Activated naive CD4-positive, alpha-beta T cell treated with anti-CD3 and anti-CD28 coated beads, Interleukin-2, amount 10 ng/mL, durations not matched to agents 7 days and 5 days (primary cell): ENCODE results near the gene DBNDD2.
A peak's percentile ranks its signal among the peaks of the same experiment; 100 is the strongest.

Experiments used
- CTCF ChIA-PET: fragments of 350-600 bp; sonication (Branson Sonifier 250); formaldehyde crosslinking; loops from one replicate; lab custom pipeline; 2021; ENCODE audit warnings: antibody characterized with exemption; lab: Charles Lee
- DNase-seq: peaks from one replicate; pipeline ENCODE4 v3.0.0-alpha.2; 2020
- H3K27ac Mint-ChIP-seq: one replicate; pipeline ENCODE4 v1.8.0; 2021; ENCODE audit warnings: mild to moderate bottlenecking, moderate library complexity, mixed read lengths
- H3K27me3 Mint-ChIP-seq: one replicate; pipeline ENCODE4 v1.8.0; 2021; ENCODE audit warnings: mild to moderate bottlenecking, mixed read lengths
- H3K36me3 Mint-ChIP-seq: one replicate; pipeline ENCODE4 v1.8.0; 2021; ENCODE audit warnings: mixed read lengths
- H3K4me1 Mint-ChIP-seq: one replicate; pipeline ENCODE4 v1.8.0; 2021; ENCODE audit warnings: mixed read lengths
- H3K4me3 Mint-ChIP-seq: one replicate; pipeline ENCODE4 v1.8.0; 2021; ENCODE audit warnings: mild to moderate bottlenecking, moderate library complexity, mixed read lengths
- H3K9me3 Mint-ChIP-seq: one replicate; pipeline ENCODE4 v1.8.0; 2021; ENCODE audit warnings: mixed read lengths

The DBNDD2 gene

GRCh38 chr20:45433316-45433715, 25.2 kb downstream of the DBNDD2 start:
- Mint-ChIP-seq H3K9me3 (no peaks in the 10 kb centered on the region), H3K4me3 (no peak overlapping the region), H3K36me3 (peaks cover 10% of the 10 kb centered on the region), H3K27me3 (peaks cover 7% of the 10 kb centered on the region), H3K27ac (no peak overlapping the region), H3K4me1 (peaks cover 35% of the 10 kb centered on the region)
- no peak for DNase-seq
- CTCF ChIA-PET = interaction anchor here (1.1 to 13.6 kb wide), 4 partner anchors 16 to 139 kb away, joined by 3 to 382 read pairs (median 36); partner anchors contain the start of gene SYS1

- H3K4me3 Mint-ChIP-seq = no peak overlapping the region
Measured at GRCh38 chr20:45433976-45434375, 25.9 kb downstream of the DBNDD2 start.

GRCh38 chr20:45436732-45437485, 28.8 kb downstream of the DBNDD2 start:
- Mint-ChIP-seq H3K4me1 (peaks cover 28% of the 10 kb centered on the region), H3K27ac (no peak overlapping the region), H3K9me3 (no peaks in the 10 kb centered on the region), H3K27me3 (peaks cover 7% of the 10 kb centered on the region), H3K36me3 (peaks cover 8% of the 10 kb centered on the region), H3K4me3 (peak overlapping the region; percentile 73)
- CTCF ChIA-PET = interaction anchor here (0.5 to 13.6 kb wide), 28 partner anchors 9 to 362 kb away, joined by 3 to 382 read pairs (median 6); partner anchors contain the start of genes PIGT, SDC4 and SYS1
- DNase-seq = peak; percentile 90

More at GRCh38 chr20:45433976-45434375, 25.9 kb downstream of the DBNDD2 start:
- peaks cover 35% of the 10 kb centered on the region for H3K4me1 Mint-ChIP-seq
- H3K9me3 Mint-ChIP-seq = no peaks in the 10 kb centered on the region
- CTCF ChIA-PET = interaction anchor here (1.0 to 13.6 kb wide), 4 partner anchors 18 to 140 kb away, joined by 3 to 382 read pairs (median 36); partner anchors contain the start of gene SYS1
- peaks cover 7% of the 10 kb centered on the region for H3K27me3 Mint-ChIP-seq
- DNase-seq = no peak
- no peak overlapping the region for H3K27ac Mint-ChIP-seq
- peaks cover 10% of the 10 kb centered on the region for H3K36me3 Mint-ChIP-seq

GRCh38 chr20:45440424-45440823, 32.3 kb downstream of the DBNDD2 start:
- Mint-ChIP-seq H3K9me3 (no peaks in the 10 kb centered on the region), H3K4me1 (peaks cover 33% of the 10 kb centered on the region), H3K27me3 (peaks cover 30% of the 10 kb centered on the region), H3K4me3 (no peak overlapping the region), H3K27ac (no peak overlapping the region), H3K36me3 (no peaks in the 10 kb centered on the region)
- DNase-seq = no peak
- CTCF ChIA-PET = interaction anchor here (1.4 to 13.6 kb wide), 4 partner anchors 12 to 122 kb away, joined by 4 to 382 read pairs (median 36); partner anchors contain the start of gene SYS1

- DNase-seq = no peak
- CTCF ChIA-PET = interaction anchor here (7.4 kb wide), 1 partner anchor 11 kb away, joined by 68 read pairs; no protein-coding TSS in a partner anchor
- Mint-ChIP-seq H3K4me3 (no peak overlapping the region), H3K9me3 (no peaks in the 10 kb centered on the region), H3K36me3 (no peaks in the 10 kb centered on the region), H3K27ac (no peak overlapping the region), H3K27me3 (peaks cover 36% of the 10 kb centered on the region), H3K4me1 (peaks cover 38% of the 10 kb centered on the region)
Measured at GRCh38 chr20:45440891-45441685, 33.0 kb downstream of the DBNDD2 start.

- Mint-ChIP-seq H3K36me3 (no peaks in the 10 kb centered on the region), H3K4me3 (no peak overlapping the region), H3K27ac (no peak overlapping the region), H3K4me1 (peaks cover 35% of the 10 kb centered on the region), H3K27me3 (peaks cover 39% of the 10 kb centered on the region), H3K9me3 (no peaks in the 10 kb centered on the region)
- CTCF ChIA-PET = no interaction called here
- DNase-seq = no peak
Measured at GRCh38 chr20:45441746-45442145, 33.7 kb downstream of the DBNDD2 start.

- Mint-ChIP-seq H3K4me1 (peaks cover 30% of the 10 kb centered on the region), H3K36me3 (no peaks in the 10 kb centered on the region), H3K4me3 (no peak overlapping the region), H3K27ac (no peak overlapping the region), H3K27me3 (peaks cover 46% of the 10 kb centered on the region), H3K9me3 (no peaks in the 10 kb centered on the region)
- CTCF ChIA-PET = interaction anchor here (1.1 to 3.0 kb wide), 4 partner anchors 15 to 327 kb away, joined by 3 to 11 read pairs (median 6); partner anchors contain the start of gene SYS1
- peak; percentile 70 for DNase-seq
Measured at GRCh38 chr20:45444050-45444449, 36.0 kb downstream of the DBNDD2 start.

- Mint-ChIP-seq H3K4me3 (no peak overlapping the region), H3K9me3 (no peaks in the 10 kb centered on the region), H3K27ac (no peak overlapping the region), H3K36me3 (no peaks in the 10 kb centered on the region), H3K27me3 (peaks cover 46% of the 10 kb centered on the region), H3K4me1 (peaks cover 30% of the 10 kb centered on the region)
- DNase-seq = peak; percentile 57
- CTCF ChIA-PET = interaction anchor here (0.9 to 4.3 kb wide), 11 partner anchors 9 to 325 kb away, joined by 3 to 12 read pairs (median 5); partner anchors contain the start of gene SYS1
Measured at GRCh38 chr20:45445805-45446562, 37.9 kb downstream of the DBNDD2 start.

- Mint-ChIP-seq H3K27me3 (peaks cover 36% of the 10 kb centered on the region), H3K4me3 (no peak overlapping the region), H3K27ac (no peak overlapping the region), H3K4me1 (peaks cover 30% of the 10 kb centered on the region), H3K9me3 (no peaks in the 10 kb centered on the region), H3K36me3 (no peaks in the 10 kb centered on the region)
- no peak for DNase-seq
- CTCF ChIA-PET = interaction anchor here (1.0 to 6.7 kb wide), 5 partner anchors 11 to 127 kb away, joined by 3 to 72 read pairs (median 12); partner anchors contain the start of gene TP53TG5
Measured at GRCh38 chr20:45448270-45448669, 40.2 kb downstream of the DBNDD2 start.

- CTCF ChIA-PET = interaction anchor here (0.9 to 7.0 kb wide), 24 partner anchors 10 to 354 kb away, joined by 3 to 72 read pairs (median 6); partner anchors contain the start of genes DBNDD2, SYS1 and TP53TG5
Measured at GRCh38 chr20:45449528-45449927, 41.4 kb downstream of the DBNDD2 start.

GRCh38 chr20:45450097-45450818, 42.2 kb downstream of the DBNDD2 start:
- H3K36me3 Mint-ChIP-seq = no peaks in the 10 kb centered on the region
- peaks cover 11% of the 10 kb centered on the region for H3K4me1 Mint-ChIP-seq
- peak; percentile 41 for DNase-seq
- H3K27me3 Mint-ChIP-seq = peaks cover 24% of the 10 kb centered on the region
- CTCF ChIA-PET = interaction anchor here (0.7 to 7.0 kb wide), 28 partner anchors 9 to 355 kb away, joined by 3 to 72 read pairs (median 4); partner anchors contain the start of genes DBNDD2, SYS1 and TP53TG5
- H3K4me3 Mint-ChIP-seq = no peak overlapping the region
- H3K27ac Mint-ChIP-seq = no peak overlapping the region
- H3K9me3 Mint-ChIP-seq = no peaks in the 10 kb centered on the region

More at GRCh38 chr20:45449528-45449927, 41.4 kb downstream of the DBNDD2 start:
- DNase-seq = no peak
- H3K9me3 Mint-ChIP-seq = no peaks in the 10 kb centered on the region
- H3K27me3 Mint-ChIP-seq = peaks cover 30% of the 10 kb centered on the region
- H3K4me3 Mint-ChIP-seq = no peak overlapping the region
- peaks cover 18% of the 10 kb centered on the region for H3K4me1 Mint-ChIP-seq
- no peak overlapping the region for H3K27ac Mint-ChIP-seq
- no peaks in the 10 kb centered on the region for H3K36me3 Mint-ChIP-seq

GRCh38 chr20:45452238-45452637, 44.1 kb downstream of the DBNDD2 start:
- H3K4me1 Mint-ChIP-seq = no peaks in the 10 kb centered on the region
- no peak for DNase-seq
- H3K27ac Mint-ChIP-seq = no peak overlapping the region
- H3K36me3 Mint-ChIP-seq = no peaks in the 10 kb centered on the region
- peaks cover 11% of the 10 kb centered on the region for H3K27me3 Mint-ChIP-seq
- CTCF ChIA-PET = interaction anchor here (1.0 to 7.0 kb wide), 11 partner anchors 15 to 319 kb away, joined by 3 to 72 read pairs (median 17); partner anchors contain the start of genes SYS1 and TP53TG5
- no peaks in the 10 kb centered on the region for H3K9me3 Mint-ChIP-seq
- no peak overlapping the region for H3K4me3 Mint-ChIP-seq
